ENCODE data around the gene DES. TPM values are rescaled to one million over a fixed set of nuclear protein-coding genes. Genes with fewer than 3 reads are reported as not detected.

The DES gene
- total and polyA plus RNA-seq, 9 of the 15 experiments (the other 6 are each of a cell fraction or from before 2014, with no cell fraction given): 2.5 to 58.9 (median 21.9) TPM

DNA sequence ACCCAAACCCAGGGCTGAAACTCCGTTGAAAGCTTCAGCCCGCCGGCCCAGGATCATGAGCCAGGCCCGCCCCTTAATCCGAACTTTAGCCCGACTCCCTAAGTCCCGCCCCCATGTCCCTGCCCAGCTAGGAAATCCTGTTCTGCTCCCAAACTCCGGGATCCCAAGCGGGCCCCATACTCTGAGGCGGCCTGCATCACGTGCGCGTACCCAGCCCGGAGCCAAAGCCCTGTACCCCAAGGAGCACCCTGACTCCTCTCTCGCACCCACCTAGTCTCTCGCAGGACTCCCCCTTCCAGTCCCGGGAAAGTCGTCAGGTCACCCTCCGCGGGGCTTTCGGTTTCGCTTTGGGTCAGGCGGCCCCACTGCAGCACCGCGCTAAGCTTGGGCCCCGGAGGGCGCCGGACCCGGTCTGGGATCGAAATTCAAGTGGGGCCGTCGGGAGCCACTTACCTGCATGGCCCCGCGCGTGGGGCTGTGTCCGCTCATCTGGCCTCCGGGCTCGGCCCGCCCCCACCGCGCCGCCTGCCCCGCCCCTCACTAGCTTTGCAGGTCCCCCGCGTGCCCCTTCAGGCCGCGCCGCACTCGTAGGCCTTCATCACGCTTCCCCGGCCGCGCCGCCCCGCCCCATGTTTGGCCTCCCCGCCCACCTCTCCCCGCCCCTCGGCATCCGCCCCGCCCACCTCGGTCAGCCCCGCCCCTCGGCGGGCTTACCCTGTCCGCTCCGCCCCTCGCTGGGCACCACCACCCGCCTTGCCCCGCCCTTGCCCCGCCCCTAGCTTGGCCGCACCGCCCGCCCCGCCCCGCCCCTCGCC is 30.7 kb upstream of the DES start, which contains the start of gene DNPEP (continued):
- TF ChIP-seq, protein P1, sequence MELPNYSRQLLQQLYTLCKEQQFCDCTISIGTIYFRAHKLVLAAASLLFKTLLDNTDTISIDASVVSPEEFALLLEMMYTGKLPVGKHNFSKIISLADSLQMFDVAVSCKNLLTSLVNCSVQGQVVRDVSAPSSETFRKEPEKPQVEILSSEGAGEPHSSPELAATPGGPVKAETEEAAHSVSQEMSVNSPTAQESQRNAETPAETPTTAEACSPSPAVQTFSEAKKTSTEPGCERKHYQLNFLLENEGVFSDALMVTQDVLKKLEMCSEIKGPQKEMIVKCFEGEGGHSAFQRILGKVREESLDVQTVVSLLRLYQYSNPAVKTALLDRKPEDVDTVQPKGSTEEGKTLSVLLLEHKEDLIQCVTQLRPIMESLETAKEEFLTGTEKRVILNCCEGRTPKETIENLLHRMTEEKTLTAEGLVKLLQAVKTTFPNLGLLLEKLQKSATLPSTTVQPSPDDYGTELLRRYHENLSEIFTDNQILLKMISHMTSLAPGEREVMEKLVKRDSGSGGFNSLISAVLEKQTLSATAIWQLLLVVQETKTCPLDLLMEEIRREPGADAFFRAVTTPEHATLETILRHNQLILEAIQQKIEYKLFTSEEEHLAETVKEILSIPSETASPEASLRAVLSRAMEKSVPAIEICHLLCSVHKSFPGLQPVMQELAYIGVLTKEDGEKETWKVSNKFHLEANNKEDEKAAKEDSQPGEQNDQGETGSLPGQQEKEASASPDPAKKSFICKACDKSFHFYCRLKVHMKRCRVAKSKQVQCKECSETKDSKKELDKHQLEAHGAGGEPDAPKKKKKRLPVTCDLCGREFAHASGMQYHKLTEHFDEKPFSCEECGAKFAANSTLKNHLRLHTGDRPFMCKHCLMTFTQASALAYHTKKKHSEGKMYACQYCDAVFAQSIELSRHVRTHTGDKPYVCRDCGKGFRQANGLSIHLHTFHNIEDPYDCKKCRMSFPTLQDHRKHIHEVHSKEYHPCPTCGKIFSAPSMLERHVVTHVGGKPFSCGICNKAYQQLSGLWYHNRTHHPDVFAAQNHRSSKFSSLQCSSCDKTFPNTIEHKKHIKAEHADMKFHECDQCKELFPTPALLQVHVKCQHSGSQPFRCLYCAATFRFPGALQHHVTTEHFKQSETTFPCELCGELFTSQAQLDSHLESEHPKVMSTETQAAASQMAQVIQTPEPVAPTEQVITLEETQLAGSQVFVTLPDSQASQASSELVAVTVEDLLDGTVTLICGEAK (IDR thresholded peaks at IDR 0.05): no peak
- TF ChIP-seq, protein P1 (CRISPR knock-in tag; IDR thresholded peaks at IDR 0.05): no peak
- no peak for TF ChIP-seq KLF13 (tag; IDR thresholded peaks at IDR 0.05; ENCODE audit: borderline replicate concordance, low read depth)
- TF ChIP-seq, protein P2, sequence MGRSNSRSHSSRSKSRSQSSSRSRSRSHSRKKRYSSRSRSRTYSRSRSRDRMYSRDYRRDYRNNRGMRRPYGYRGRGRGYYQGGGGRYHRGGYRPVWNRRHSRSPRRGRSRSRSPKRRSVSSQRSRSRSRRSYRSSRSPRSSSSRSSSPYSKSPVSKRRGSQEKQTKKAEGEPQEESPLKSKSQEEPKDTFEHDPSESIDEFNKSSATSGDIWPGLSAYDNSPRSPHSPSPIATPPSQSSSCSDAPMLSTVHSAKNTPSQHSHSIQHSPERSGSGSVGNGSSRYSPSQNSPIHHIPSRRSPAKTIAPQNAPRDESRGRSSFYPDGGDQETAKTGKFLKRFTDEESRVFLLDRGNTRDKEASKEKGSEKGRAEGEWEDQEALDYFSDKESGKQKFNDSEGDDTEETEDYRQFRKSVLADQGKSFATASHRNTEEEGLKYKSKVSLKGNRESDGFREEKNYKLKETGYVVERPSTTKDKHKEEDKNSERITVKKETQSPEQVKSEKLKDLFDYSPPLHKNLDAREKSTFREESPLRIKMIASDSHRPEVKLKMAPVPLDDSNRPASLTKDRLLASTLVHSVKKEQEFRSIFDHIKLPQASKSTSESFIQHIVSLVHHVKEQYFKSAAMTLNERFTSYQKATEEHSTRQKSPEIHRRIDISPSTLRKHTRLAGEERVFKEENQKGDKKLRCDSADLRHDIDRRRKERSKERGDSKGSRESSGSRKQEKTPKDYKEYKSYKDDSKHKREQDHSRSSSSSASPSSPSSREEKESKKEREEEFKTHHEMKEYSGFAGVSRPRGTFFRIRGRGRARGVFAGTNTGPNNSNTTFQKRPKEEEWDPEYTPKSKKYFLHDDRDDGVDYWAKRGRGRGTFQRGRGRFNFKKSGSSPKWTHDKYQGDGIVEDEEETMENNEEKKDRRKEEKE (IDR thresholded peaks at IDR 0.05; ENCODE audit: borderline replicate concordance in 1 of 2, control insufficient read depth in 1 of 2, low read depth in 2 of 2, low read length in 1 of 2): no peak
- TF ChIP-seq ESRRA (IDR thresholded peaks at IDR 0.05; ENCODE audit: borderline replicate concordance, low read depth): peak; percentile 62
- TF ChIP-seq, protein P3, sequence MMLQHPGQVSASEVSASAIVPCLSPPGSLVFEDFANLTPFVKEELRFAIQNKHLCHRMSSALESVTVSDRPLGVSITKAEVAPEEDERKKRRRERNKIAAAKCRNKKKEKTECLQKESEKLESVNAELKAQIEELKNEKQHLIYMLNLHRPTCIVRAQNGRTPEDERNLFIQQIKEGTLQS (IDR thresholded peaks at IDR 0.05): no peak
- TF ChIP-seq, protein P3 (CRISPR knock-in tag; conservative IDR thresholded peaks at IDR 0.05): no peak
- TF ChIP-seq MTA1 (IDR thresholded peaks at IDR 0.05; ENCODE audit: borderline replicate concordance): no peak
- no peak for TF ChIP-seq RFX5 (IDR thresholded peaks at IDR 0.05; ENCODE audit: low read depth, low read length)
- TF ChIP-seq MAFK (IDR thresholded peaks at IDR 0.05; ENCODE audit: low read length): no peak
- no peak for TF ChIP-seq NCOR1 (IDR thresholded peaks at IDR 0.05)
- TF ChIP-seq IFI16 (CRISPR knock-in tag; IDR thresholded peaks at IDR 0.05): no peak
- TF ChIP-seq ZNF41 (CRISPR knock-in tag; conservative IDR thresholded peaks at IDR 0.05): no peak
- TF ChIP-seq SPI1 (IDR thresholded peaks at IDR 0.05; ENCODE audit: borderline replicate concordance, low read depth, low read length): no peak
- TF ChIP-seq MTA3 (IDR thresholded peaks at IDR 0.05; ENCODE audit: borderline replicate concordance): 0 out of 2 replicates have a peak, but pooled peaks have one; percentile 23

Data from K562 (cell line).